Large intestine (tissue), 3 donors: ENCODE data around the gene TPT1. TPM values are rescaled to one million over a fixed set of nuclear protein-coding genes. Genes with fewer than 3 reads are reported as not detected.

Experiments
- DNase-seq, 2 donors: peaks; one replicate each; pipeline versions ENCODE4 v3.0.0 to v3.0.0-alpha.2; 2013
- H3K27ac ChIP-seq: one replicate; pipeline ENCODE4 v1.5.1; 2013; ENCODE audit warnings: low read length
- H3K27me3 ChIP-seq: 2 replicates; pipeline ENCODE4 v1.6.1; 2013; ENCODE audit warnings: low read length; ENCODE audit not compliant: control insufficient read depth, insufficient read depth
- H3K36me3 ChIP-seq: 2 replicates; pipeline ENCODE4 v1.6.1; 2013; ENCODE audit warnings: low read length; ENCODE audit not compliant: control insufficient read depth, insufficient read depth
- H3K4me1 ChIP-seq: one replicate; pipeline ENCODE4 v1.6.1; 2013; ENCODE audit warnings: low read length; ENCODE audit not compliant: control insufficient read depth, insufficient read depth
- H3K4me3 ChIP-seq: one replicate; pipeline ENCODE4 v1.5.1; 2013; ENCODE audit warnings: low read length
- H3K9me3 ChIP-seq: one replicate; pipeline ENCODE4 v1.6.1; 2013; ENCODE audit warnings: mild to moderate bottlenecking, low read depth, low read length, moderate library complexity; ENCODE audit not compliant: control insufficient read depth
- WGBS: methylation state at CpG from one replicate; pipeline ENCODE4 v1.1.5; 2013; ENCODE audit warnings: low lambda C conversion rate; ENCODE audit not compliant: insufficient coverage; 5-methylcytosine and 5-hydroxymethylcytosine counted together
- polyA plus RNA-seq: library from polyadenylated mRNA; unstranded; fragments of 120-200 nt; gene quantifications from one replicate; pipeline ENCODE4 v1.2.1, GENCODE V29; 2013

Gene TPT1
- polyA plus RNA-seq, 1 donor: 9,736 TPM

DNA sequence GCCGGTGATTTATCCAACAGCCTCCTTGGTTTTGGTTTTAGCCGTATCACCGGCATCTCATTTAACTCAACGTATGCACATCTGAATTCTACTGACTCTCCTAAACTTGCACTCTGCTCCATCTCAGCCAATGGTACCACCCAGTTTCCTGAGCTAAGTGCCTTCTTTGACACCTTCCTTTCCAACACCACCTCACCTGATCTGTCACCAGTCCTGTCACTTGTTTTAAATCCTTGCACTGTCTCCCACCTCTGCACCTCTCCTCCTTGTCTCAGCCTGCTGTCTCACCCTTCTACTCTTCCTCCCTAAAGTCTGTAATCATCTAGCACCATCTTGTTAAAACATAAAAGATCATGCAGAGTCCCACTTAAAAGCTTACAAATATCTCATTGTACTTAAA, 28.1 kb upstream of the TPT1 start:
- peaks cover 3% of the 10 kb centered on the region for H3K4me1 ChIP-seq
- no peak for DNase-seq

DNA sequence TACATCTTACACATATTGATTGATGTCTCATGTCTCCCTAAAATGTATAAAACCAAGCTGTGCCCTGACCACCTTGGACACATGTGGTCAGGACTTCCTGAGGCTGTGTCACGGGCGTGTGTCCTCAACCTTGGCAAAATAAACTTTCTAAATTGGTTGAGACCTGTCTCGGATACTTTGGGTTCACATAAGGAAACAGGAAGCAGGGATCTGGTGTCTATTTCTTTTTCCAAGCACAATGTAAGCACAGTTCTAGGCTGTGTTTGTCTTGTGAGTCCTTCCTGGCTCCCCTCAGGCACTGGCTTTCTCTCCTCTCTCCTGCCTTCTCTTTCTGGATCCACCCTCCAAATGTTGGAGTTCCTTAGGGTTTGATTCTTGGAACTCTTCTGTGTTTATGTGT, 27.6 kb upstream of the TPT1 start:
- no CpG with 5 or more reads among the region's 3 CpGs for WGBS
- H3K27ac ChIP-seq: no peak overlapping the region

More for the DNA sequence above, 28.1 kb upstream of the TPT1 start:
- H3K4me3 ChIP-seq: no peak overlapping the region
- WGBS: 94% methylated on average over 3 of the region's 4 CpGs
- H3K9me3 ChIP-seq: no peaks in the 10 kb centered on the region
- peaks cover 19% of the 10 kb centered on the region for H3K36me3 ChIP-seq
- no peaks in the 10 kb centered on the region for H3K27me3 ChIP-seq
- no peak overlapping the region for H3K27ac ChIP-seq

DNA sequence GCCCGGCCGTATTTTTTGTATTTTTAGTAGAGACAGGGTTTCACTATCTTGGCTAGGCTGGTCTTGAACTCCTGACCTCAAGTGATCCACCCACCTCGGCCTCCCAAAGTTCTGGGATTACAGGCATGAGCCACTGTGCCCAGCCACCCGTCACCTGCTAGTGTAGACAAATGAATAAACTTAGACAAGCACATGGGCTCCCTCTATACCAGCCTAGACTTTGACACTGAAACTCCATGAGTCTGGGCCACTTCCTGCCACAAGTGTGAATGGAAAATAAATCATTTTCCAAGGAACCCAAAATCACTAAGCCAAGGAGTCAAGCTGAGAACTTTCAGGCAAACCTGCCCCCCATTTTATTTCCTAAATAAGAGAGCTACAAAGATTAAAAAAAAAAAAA, 27.0 kb upstream of the TPT1 start:
- peak; percentile 17 to 72 for DNase-seq
- no CpG with 5 or more reads among the region's 4 CpGs for WGBS
- H3K27ac ChIP-seq: no peak overlapping the region

More for the DNA sequence above, 27.6 kb upstream of the TPT1 start:
- peaks cover 22% of the 10 kb centered on the region for H3K36me3 ChIP-seq
- DNase-seq: peak in 1 of 2 donors; percentile 17
- H3K4me1 ChIP-seq: peaks cover 3% of the 10 kb centered on the region
- H3K9me3 ChIP-seq: no peaks in the 10 kb centered on the region
- no peaks in the 10 kb centered on the region for H3K27me3 ChIP-seq
- H3K4me3 ChIP-seq: no peak overlapping the region

DNA sequence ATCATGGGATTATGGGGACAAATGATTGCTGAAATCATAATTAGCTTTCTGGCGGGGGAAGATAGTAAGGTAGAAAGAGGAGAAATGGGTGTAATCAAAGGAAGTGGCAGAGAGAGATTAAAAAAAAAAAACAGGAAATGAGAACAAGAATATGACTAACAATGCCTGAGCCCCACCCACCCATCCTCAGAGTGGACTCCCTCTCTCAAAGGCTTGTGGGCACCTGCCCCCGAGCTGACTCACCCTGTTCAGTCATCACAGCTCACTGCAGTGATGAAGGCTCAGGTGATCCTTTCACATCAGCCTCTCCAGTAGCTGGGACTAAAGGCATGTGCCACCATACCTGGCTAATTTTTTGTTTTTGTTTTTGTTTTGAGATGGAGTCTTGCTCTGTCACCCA, 26.4 kb upstream of the TPT1 start:
- Histone ChIP-seq H3K27me3 (no peaks in the 10 kb centered on the region), H3K4me3 (no peak overlapping the region), H3K4me1 (peaks cover 3% of the 10 kb centered on the region), H3K36me3 (peaks cover 31% of the 10 kb centered on the region), H3K27ac (no peak overlapping the region), H3K9me3 (no peaks in the 10 kb centered on the region)
- WGBS: 80% methylated on average over 1 of the region's 2 CpGs
- peak; percentile 64 to 81 for DNase-seq

More for the DNA sequence above, 27.0 kb upstream of the TPT1 start:
- peaks cover 25% of the 10 kb centered on the region for H3K36me3 ChIP-seq
- H3K9me3 ChIP-seq: no peaks in the 10 kb centered on the region
- H3K27me3 ChIP-seq: no peaks in the 10 kb centered on the region
- H3K4me1 ChIP-seq: peaks cover 3% of the 10 kb centered on the region
- no peak overlapping the region for H3K4me3 ChIP-seq

DNA sequence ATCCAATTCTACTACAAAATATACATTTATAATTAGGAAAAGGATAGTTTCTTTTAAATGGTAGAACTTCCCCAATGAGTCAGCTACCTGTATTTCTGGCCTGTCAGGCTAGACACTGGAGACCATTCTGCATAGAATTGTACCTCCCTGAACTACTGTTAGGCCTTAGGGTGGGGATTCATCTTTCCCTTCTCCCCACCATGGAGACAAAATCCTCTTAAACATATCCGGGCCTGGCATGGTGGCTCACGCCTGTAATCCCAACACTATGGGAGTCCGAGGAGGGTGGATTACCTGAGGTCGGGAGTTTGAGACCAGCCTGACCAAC, 24.5 kb upstream of the TPT1 start:
- DNase-seq: no peak
- Histone ChIP-seq H3K27me3 (no peaks in the 10 kb centered on the region), H3K4me3 (no peak overlapping the region), H3K4me1 (peaks cover 3% of the 10 kb centered on the region), H3K9me3 (no peaks in the 10 kb centered on the region), H3K36me3 (peaks cover 38% of the 10 kb centered on the region), H3K27ac (no peak overlapping the region)
- no CpG with 5 or more reads among the region's 4 CpGs for WGBS

- DNase-seq: no peak
- no peaks in the 10 kb centered on the region for H3K27me3 ChIP-seq
- WGBS: 80% methylated on average over 1 of the region's 10 CpGs
- no peak overlapping the region for H3K27ac ChIP-seq
- H3K36me3 ChIP-seq: peaks cover 39% of the 10 kb centered on the region
- peaks cover 3% of the 10 kb centered on the region for H3K4me1 ChIP-seq
- no peak overlapping the region for H3K4me3 ChIP-seq
- H3K9me3 ChIP-seq: no peaks in the 10 kb centered on the region
Observed at GRCh38 chr13:45364876-45365557, 24.0 kb upstream of the TPT1 start.

- Histone ChIP-seq H3K4me1 (no peaks in the 10 kb centered on the region), H3K4me3 (no peak overlapping the region), H3K27me3 (no peaks in the 10 kb centered on the region), H3K27ac (no peak overlapping the region), H3K36me3 (peaks cover 28% of the 10 kb centered on the region), H3K9me3 (no peaks in the 10 kb centered on the region)
- DNase-seq: no peak
- WGBS: no CpG with 5 or more reads among the region's 2 CpGs
Observed at GRCh38 chr13:45362939-45363338, 22.0 kb upstream of the TPT1 start.

GRCh38 chr13:45361596-45362206, 20.7 kb upstream of the TPT1 start:
- no peak overlapping the region for H3K27ac ChIP-seq
- no peaks in the 10 kb centered on the region for H3K4me1 ChIP-seq
- no peaks in the 10 kb centered on the region for H3K27me3 ChIP-seq
- H3K36me3 ChIP-seq: peaks cover 36% of the 10 kb centered on the region
- H3K4me3 ChIP-seq: no peak overlapping the region
- WGBS: 95% methylated on average over 7 of the region's 14 CpGs
- no peak for DNase-seq
- H3K9me3 ChIP-seq: no peaks in the 10 kb centered on the region

DNA sequence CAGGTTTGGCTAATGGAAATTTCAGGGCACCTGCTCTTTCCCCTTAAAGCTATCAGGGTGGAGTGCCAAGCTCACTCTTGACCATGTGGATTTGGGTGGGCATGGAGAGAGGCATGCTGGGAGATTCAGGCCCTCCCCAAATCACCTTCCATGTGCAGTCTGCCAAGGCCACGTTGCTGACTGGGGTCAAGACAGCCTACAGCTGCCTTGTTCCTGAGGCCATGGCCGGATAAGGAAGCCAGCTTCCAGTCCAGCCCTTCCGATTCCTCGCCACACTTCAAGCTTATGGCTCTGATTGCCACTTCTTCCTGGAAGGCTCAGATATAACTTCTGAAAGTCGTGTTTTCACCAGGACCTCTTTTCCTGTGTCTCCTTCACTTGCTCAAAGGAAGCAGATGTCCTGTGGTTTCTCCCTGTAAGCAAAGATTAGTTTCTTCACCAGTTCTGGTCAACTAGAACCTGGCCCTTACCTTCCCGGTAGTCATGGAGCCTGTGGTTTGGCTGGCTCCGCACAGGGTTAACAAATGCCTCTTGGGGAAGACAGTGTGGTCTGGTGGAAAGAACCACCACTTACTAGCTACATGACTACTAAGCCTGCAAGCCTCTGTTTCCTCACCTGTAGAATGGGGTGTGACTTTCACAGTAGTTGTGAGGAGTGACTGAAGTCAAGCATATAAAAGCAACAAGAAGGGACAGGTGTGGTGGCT, 16.1 kb upstream of the TPT1 start:
- DNase-seq: no peak
- H3K36me3 ChIP-seq: peaks cover 43% of the 10 kb centered on the region
- H3K27me3 ChIP-seq: no peaks in the 10 kb centered on the region
- H3K27ac ChIP-seq: no peak overlapping the region
- no CpG with 5 or more reads among the region's 7 CpGs for WGBS
- no peaks in the 10 kb centered on the region for H3K4me1 ChIP-seq
- no peak overlapping the region for H3K4me3 ChIP-seq
- no peaks in the 10 kb centered on the region for H3K9me3 ChIP-seq

DNA sequence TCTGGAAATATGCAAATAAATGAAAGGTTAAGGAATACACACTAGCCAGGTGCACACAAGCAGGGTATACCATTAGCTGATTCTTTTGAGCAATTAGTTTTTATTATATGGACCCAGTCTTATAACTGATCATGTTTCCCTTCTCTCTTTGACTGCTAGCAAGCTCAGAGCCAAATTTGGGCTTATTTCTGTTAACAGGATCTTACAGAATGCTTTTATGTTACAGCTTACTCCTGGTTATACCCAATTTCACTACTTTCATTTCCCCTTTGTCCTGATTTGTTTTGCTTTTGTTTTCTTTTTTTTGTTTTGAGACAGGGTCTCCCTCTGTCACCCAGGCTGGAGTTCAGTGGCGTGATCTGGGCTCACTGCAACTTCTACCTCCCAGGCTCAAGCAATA, 12.9 kb upstream of the TPT1 start:
- H3K9me3 ChIP-seq: no peaks in the 10 kb centered on the region
- H3K27ac ChIP-seq: no peak overlapping the region
- WGBS: no CpG with 5 or more reads among the region's 1 CpG
- DNase-seq: no peak
- no peak overlapping the region for H3K4me3 ChIP-seq
- H3K4me1 ChIP-seq: no peaks in the 10 kb centered on the region
- H3K36me3 ChIP-seq: peaks cover 61% of the 10 kb centered on the region
- no peaks in the 10 kb centered on the region for H3K27me3 ChIP-seq
